Spleen (tissue), 11 donors: ENCODE data around the gene CDC14B. TPM values are rescaled to one million over a fixed set of nuclear protein-coding genes. Genes with fewer than 3 reads are reported as not detected.

Experiments used
- DNase-seq: peaks from one replicate; pipeline ENCODE4 v3.0.0-alpha.2; 2020
- H3K27ac ChIP-seq, 8 donors: fragments of 200-600 bp; sonication (generic) in 7 of 8; 1 replicate in 4 of 8; 2 replicates in 4 of 8; pipeline versions ENCODE4 v1.5.0 to v1.8.0; 2016 to 2021; ENCODE audit warnings: inconsistent platforms in 4 of 8, mild to moderate bottlenecking in 4 of 8, moderate library complexity in 1 of 8
- H3K27me3 ChIP-seq, 7 donors: fragments of 200-600 bp; sonication (generic) in 6 of 7; replicated peaks in 1 of 7; 1 replicate in 4 of 7; 2 replicates in 3 of 7; pipeline versions ENCODE4 v1.5.0 to v1.8.0; 2016 to 2021; ENCODE audit warnings: inconsistent platforms in 3 of 7, mild to moderate bottlenecking in 1 of 7
- H3K36me3 ChIP-seq, 6 donors: fragments of 200-600 bp; sonication (generic) in 5 of 6; 1 replicate in 4 of 6; 2 replicates in 2 of 6; pipeline versions ENCODE4 v1.5.0 to v1.8.0; 2016 to 2021; ENCODE audit warnings: inconsistent platforms in 2 of 6
- H3K4me1 ChIP-seq, 6 donors: fragments of 200-600 bp; sonication (generic) in 5 of 6; 1 replicate in 3 of 6; 2 replicates in 3 of 6; pipeline versions ENCODE4 v1.5.0 to v1.8.0; 2016 to 2021; ENCODE audit warnings: inconsistent platforms in 3 of 6
- H3K4me3 ChIP-seq, 8 donors: fragments of 200-600 bp; sonication (generic) in 7 of 8; 1 replicate in 4 of 8; 2 replicates in 4 of 8; pipeline versions ENCODE4 v1.5.0 to v1.8.0; 2016 to 2021; ENCODE audit warnings: inconsistent platforms in 4 of 8, mild to moderate bottlenecking in 4 of 8, moderate library complexity in 2 of 8
- H3K9me3 ChIP-seq, 8 donors: fragments of 200-600 bp; sonication (generic) in 7 of 8; 1 replicate in 4 of 8; 2 replicates in 4 of 8; pipeline versions ENCODE4 v1.5.0 to v1.8.0; 2016 to 2021; ENCODE audit warnings: inconsistent platforms in 4 of 8
- CTCF ChIP-seq, 11 experiments: fragments of 200-600 bp in 7 of 11; fragments of 450-650 bp in 4 of 11; sonication (generic) in 4 of 11; IDR thresholded peaks in 8 of 11; conservative IDR thresholded peaks in 3 of 11; 1 replicate in 7 of 11; 2 replicates in 4 of 11; pipeline versions ENCODE4 v1.4.0 to v1.8.0; 2016 to 2021; ENCODE audit warnings: antibody characterized with exemption in 11 of 11, inconsistent platforms in 4 of 11, mild to moderate bottlenecking in 1 of 11
- POLR2A ChIP-seq, 3 donors: fragments of 450-650 bp; IDR thresholded peaks; one replicate each; pipeline ENCODE4 v1.5.1; 2017; ENCODE audit warnings: antibody characterized with exemption in 3 of 3, mild to moderate bottlenecking in 1 of 3
- POLR2AphosphoS5 ChIP-seq, 3 donors: sonication (generic); formaldehyde crosslinking; IDR thresholded peaks; one replicate each; pipeline ENCODE4 v1.5.1; 2017; ENCODE audit warnings: antibody characterized with exemption in 3 of 3
- WGBS, 5 donors: extraction: QIAGEN DNeasy Blood & Tissue Kit in 3 of 5; methylation state at CpG; one replicate each; pipeline versions ENCODE4 v1.1.5 to v1.1.7; 2013 to 2018; 5-methylcytosine and 5-hydroxymethylcytosine counted together
- intact Hi-C: fragments of 100-400 bp; cut with DNase I; formaldehyde crosslinking; loops from one replicate; pipeline ENCODE4 v1.15.0; 2023; ENCODE audit warnings: low total_unique reads
- polyA plus RNA-seq, 3 donors: library from polyadenylated mRNA; stranded (reverse); fragments of 200-250 nt; gene quantifications; one replicate each; pipeline ENCODE4 v1.2.1, GENCODE V29; 2013
- total RNA-seq, 7 donors: library from RNA; depleted of rRNA in 3 of 7; stranded (reverse); fragments of >200 nt in 3 of 7; fragmentation: NEBNext Ultra II Directional in 4 of 7; extraction: Animal tissue kit (Norgen Biotek cat#: 25700) in 4 of 7; gene quantifications; one replicate each; pipeline versions ENCODE4 v1.1.0 to v1.2.1, GENCODE V29; 2016 to 2021
- donor health status: healthy with polysubstance abuse.
- donor health status: DM: no; HTN: no; CAD: no; lungs with moderate emphysema.
- donor health status: DM: no; HTN: no; CAD: no.
- donor health status: Bipolar disorder and iron deficiency.
- donor health status: healthy.
- donor health status: DM: no; HTN: no; CAD: no.
- donor health status: DM: yes; HTN: yes; CAD: no.

The CDC14B gene
- total and polyA plus RNA-seq, 10 donors = 1.3 to 10.0 (median 5.8) TPM

- WGBS, 5 donors = 1 to 3% (median 2%) methylated on average over 14 to 63 of the region's 63 CpGs
- peak overlapping the region in 7 of 8 donors; percentile 67 to 87 (median 76) for H3K27ac ChIP-seq
Observed at GRCh38 chr9:96450613-96451528, 168.8 kb downstream of the CDC14B start.

More at GRCh38 chr9:96450613-96451528, 168.8 kb downstream of the CDC14B start:
- peaks cover 0 to 25% (median 0%) of the 10 kb centered on the region in 7 donors for H3K27me3 ChIP-seq
- no peaks in the 10 kb centered on the region for H3K36me3 ChIP-seq
- peaks cover 0 to 33% (median 20%) of the 10 kb centered on the region in 6 donors for H3K4me1 ChIP-seq
- peak overlapping the region; percentile 61 to 91 (median 72) for H3K4me3 ChIP-seq
- intact Hi-C loops = loop anchor here (5.0 kb wide), 1 partner anchor 116 kb away; no protein-coding TSS in a partner anchor
- H3K9me3 ChIP-seq = no peaks in the 10 kb centered on the region
- TF ChIP-seq POLR2A (IDR thresholded peaks at IDR 0.05) (no peak), CTCF (IDR thresholded peaks at IDR 0.05 in 8 of 11, conservative IDR thresholded peaks at IDR 0.05 in 3 of 11) (no peak), POLR2AphosphoS5 (IDR thresholded peaks at IDR 0.05) (peak in 2 of 3 donors; percentile 48 to 50)
- DNase-seq = peak; percentile 84

Other genes with a start within 250 kb of the CDC14B start
- gene SLC35D2, start 236.1 kb downstream of the CDC14B start, total RNA-seq = 10 to 100 TPM; 10.9 to 20.9 (median 17.4) TPM
- 10 to 100 TPM in 2 of 3 donors, 1 to 10 TPM in 1; 9.8 to 11.1 (median 10.1) TPM for gene SLC35D2, start 236.1 kb downstream of the CDC14B start, polyA plus RNA-seq
- gene ZNF367, start 201.5 kb downstream of the CDC14B start, total RNA-seq = 1 to 10 TPM; 1.2 to 3.7 (median 2.2) TPM
- 1 to 10 TPM in 2 of 3 donors, under 1 TPM in 1; 0.93 to 2.1 (median 1.4) TPM for gene ZNF367, start 201.5 kb downstream of the CDC14B start, polyA plus RNA-seq
- 10 to 100 TPM in 1 of 7 donors, 1 to 10 TPM in 6; 6.3 to 10.6 (median 7.9) TPM for gene HABP4, start 169.7 kb downstream of the CDC14B start, total RNA-seq
- 1 to 10 TPM; 6.8 to 9.2 (median 7.0) TPM for gene HABP4, start 169.7 kb downstream of the CDC14B start, polyA plus RNA-seq
- gene PRXL2C, start 35.5 kb upstream of the CDC14B start, total RNA-seq = 10 to 100 TPM; 13.9 to 20.1 (median 15.6) TPM
- 1 to 10 TPM; 5.4 to 9.1 (median 6.5) TPM for gene PRXL2C, start 35.5 kb upstream of the CDC14B start, polyA plus RNA-seq
- gene ZNF510, start 158.2 kb upstream of the CDC14B start, total RNA-seq = 10 to 100 TPM; 12.2 to 22.8 (median 16.5) TPM
- 1 to 10 TPM; 3.3 to 3.9 (median 3.5) TPM for gene ZNF510, start 158.2 kb upstream of the CDC14B start, polyA plus RNA-seq
- gene ZNF782, start 234.7 kb upstream of the CDC14B start, total RNA-seq = 10 to 100 TPM in 2 of 7 donors, 1 to 10 TPM in 5; 6.2 to 18.0 (median 8.2) TPM
- 1 to 10 TPM; 1.7 to 1.9 (median 1.7) TPM for gene ZNF782, start 234.7 kb upstream of the CDC14B start, polyA plus RNA-seq